GM11168 (cell line): ENCODE results near the gene RSPO4.

Experiments used
- in situ Hi-C: fragments of 300-500 bp; cut with MboI; formaldehyde crosslinking; loops from one replicate; pipeline ENCODE4 v1.12.0; 2022; ENCODE audit warnings: low sequenced_read_pairs; ENCODE audit not compliant: unreplicated experiment

Gene RSPO4

DNA sequence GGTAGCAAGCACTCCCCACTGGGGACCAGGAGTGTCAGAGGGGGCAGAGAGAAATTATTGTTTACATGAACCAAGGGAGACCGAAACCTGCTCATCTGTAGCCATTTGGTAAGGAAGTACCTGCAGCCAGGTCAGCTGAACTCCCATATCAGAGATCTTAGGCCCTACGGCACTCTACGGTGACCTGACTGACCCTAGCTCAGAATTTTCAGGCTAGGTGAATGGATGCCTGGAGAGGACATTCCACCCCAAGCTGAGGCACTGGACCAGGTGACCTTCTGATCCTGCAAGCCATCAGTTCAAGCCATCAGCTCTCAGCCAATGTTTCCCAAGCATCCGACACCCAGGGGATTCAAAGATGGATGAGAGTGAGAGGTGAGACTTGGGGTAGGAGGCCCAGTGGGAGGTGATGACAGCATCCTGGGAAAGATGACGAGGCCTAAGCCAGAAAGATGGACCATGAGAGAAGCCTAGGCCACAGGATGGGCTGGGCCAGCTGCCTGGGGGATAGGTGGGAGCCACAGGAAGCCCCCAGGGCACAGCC lies 88.7 kb downstream of the RSPO4 start:
- in situ Hi-C loops, result no loop called here

DNA sequence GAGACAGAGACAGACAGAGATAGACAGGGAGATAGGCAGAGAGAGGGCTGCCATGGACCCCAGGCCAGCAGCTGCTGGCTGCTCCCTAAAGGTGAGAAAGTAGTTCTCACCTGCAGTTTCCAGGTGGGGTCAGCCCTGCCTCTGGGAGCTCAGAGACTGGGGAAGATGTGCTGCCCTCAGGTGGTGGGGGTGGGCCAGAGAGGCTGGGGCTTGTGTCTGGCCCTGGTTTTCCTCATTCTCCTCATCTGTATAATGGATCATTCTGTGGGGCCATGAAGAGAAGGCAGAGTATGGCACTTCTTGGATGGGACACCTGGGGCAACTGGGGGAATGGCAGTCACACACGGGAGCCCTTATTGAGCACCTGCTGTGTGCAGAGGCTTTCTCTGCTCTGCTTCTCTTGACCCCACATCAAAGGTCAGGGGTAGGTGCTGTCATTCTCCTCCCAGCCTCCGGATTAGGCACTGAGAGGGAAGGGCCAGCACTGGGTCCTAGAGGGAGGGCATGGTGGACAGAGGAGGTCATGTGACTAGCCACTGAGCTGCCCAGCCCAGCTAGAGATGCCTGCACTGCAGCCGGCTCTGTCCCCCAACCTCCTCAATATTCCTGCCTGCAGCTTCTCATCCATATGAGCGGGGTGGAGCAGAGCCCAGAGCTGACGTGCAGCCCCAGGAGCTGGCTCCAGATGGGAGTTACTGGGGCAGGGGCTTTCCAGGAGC lies 90.1 kb downstream of the RSPO4 start:
- in situ Hi-C loops, result no loop called here

DNA sequence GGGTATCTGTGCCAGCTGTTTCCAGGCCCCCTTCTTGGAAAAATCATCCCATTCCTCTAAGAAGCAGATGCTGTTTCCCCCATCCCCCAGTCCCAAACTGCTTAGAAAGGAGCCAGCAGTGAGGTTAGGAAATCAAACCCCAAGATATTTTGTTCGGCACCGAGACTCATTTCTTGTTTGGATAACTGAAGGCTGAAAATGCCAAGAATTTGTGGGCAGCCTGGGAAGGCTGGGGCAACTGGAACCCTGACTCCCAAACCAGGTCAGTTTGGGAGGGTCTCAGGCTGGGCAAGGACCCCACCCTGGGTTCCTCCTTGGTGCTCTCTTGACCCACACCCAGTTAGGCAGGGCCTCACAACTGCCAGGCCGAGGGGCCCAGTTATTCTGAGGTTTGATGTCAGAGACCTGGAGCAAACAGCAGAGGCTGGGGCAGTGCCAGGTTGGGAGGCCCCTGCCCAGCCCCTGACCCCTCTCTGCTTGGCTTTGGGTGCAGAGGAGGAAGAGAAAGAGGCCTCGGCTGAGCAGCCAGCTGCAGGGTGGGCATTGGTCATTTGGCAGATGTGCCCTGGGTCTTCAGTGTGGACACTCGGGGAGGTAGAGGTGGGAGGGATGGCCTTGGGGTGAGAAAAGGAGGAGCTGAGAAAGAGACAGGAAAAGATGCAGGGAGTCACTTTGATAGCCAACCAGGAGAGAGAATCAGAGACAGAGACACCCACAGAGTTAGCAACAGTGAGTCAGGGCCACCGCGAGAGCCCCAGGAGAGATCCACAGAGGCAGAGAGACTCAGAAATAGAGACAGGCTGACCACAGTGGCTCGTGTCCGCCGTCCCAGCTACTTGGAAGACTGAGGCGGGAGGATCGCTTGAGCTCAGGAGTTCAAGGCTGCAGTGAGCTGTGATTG lies 91.0 kb downstream of the RSPO4 start:
- in situ Hi-C loops, result no loop called here

DNA sequence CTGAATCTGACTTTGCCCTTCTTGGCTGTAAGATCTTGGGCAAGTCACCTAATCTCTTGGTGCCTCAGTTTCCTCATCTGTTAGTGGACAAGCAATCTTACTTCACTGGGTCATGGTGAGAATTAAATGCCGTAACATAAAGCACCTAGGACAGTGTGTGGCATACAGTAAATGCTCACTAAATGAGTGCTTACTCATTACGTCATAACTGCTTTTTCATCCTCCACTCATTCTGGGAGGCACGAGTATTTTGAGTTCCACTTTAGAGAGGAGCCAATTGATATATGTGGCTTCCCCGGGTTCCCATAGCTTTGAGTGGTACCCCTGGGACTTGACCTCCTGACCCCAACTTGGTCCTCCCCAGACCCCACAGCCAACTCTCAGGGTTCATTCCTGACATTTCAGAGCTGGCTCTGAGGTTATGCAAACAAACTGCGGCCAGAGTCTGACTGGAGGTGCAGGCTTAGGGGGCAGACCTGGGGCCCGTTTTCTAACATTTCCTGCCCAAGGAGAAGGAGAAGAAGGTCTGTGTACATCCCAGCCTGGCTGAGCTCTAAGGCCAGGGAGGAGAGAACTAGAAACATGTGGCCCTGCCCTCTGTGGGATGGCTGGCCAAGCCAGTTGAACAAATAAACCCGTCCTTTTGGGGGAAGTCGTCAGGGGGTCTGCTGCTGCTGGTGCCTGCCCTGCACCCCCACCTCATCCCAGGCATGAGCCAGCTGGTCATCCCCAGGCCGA lies 91.8 kb downstream of the RSPO4 start:
- in situ Hi-C loops, result no loop called here

DNA sequence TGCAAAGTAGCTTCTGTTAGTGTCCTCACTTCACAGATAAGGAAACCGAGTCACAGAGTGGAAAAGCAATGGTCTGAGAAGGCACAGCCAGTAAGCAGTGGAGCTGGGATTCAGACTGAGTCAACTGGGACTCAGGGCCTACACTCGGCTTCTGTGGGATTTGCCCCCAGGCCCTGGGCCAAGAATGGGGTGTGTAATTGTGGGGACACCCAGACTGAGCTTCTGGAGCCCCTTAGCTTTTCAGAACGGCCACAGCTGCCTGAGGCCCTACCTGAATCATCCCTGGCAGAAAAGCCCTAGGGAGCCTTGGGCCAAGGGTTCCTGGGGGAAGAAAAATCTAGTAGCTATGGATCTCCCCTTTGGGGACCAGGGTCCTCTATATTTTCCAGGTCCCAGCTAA lies 92.5 kb downstream of the RSPO4 start:
- in situ Hi-C loops, result no loop called here
